GM12873 (cell line): Measurements from ENCODE around the gene U2AF2.

ENCODE experiments used
- TF ChIP-seq, protein P1 (sequence below): IDR thresholded peaks from 2 replicates; pipeline ENCODE4 v1.5.1; 2012; ENCODE audit warnings: low read depth, mild to moderate bottlenecking, moderate library complexity, low read length, control low read depth; ENCODE audit not compliant: insufficient read depth; ENCODE audit errors: missing control alignments

Gene U2AF2

GRCh38 chr19:55633861-55634260 is 21.0 kb upstream of the U2AF2 start:
- TF ChIP-seq, protein P1, sequence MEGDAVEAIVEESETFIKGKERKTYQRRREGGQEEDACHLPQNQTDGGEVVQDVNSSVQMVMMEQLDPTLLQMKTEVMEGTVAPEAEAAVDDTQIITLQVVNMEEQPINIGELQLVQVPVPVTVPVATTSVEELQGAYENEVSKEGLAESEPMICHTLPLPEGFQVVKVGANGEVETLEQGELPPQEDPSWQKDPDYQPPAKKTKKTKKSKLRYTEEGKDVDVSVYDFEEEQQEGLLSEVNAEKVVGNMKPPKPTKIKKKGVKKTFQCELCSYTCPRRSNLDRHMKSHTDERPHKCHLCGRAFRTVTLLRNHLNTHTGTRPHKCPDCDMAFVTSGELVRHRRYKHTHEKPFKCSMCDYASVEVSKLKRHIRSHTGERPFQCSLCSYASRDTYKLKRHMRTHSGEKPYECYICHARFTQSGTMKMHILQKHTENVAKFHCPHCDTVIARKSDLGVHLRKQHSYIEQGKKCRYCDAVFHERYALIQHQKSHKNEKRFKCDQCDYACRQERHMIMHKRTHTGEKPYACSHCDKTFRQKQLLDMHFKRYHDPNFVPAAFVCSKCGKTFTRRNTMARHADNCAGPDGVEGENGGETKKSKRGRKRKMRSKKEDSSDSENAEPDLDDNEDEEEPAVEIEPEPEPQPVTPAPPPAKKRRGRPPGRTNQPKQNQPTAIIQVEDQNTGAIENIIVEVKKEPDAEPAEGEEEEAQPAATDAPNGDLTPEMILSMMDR: no peak

DNA sequence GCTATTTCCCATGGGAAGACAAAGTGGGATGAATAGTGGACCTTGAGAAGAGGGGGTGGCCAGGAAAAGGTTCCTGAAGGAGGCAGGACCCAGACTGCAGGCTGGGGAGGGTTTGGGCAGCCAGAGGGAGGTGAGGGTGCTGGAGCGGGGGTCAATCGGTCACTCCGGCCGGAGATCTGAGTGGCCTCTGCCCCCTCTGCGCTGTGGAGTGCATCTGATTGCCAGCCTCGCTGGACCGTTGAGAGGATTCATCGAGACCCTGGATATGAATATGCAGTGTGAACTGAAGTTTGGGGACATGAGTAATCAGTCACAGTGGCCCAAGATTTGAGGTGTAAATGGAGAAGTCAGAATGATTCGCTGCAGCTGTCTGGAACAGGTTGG is 19.5 kb upstream of the U2AF2 start:
- TF ChIP-seq, protein P1: no peak

DNA sequence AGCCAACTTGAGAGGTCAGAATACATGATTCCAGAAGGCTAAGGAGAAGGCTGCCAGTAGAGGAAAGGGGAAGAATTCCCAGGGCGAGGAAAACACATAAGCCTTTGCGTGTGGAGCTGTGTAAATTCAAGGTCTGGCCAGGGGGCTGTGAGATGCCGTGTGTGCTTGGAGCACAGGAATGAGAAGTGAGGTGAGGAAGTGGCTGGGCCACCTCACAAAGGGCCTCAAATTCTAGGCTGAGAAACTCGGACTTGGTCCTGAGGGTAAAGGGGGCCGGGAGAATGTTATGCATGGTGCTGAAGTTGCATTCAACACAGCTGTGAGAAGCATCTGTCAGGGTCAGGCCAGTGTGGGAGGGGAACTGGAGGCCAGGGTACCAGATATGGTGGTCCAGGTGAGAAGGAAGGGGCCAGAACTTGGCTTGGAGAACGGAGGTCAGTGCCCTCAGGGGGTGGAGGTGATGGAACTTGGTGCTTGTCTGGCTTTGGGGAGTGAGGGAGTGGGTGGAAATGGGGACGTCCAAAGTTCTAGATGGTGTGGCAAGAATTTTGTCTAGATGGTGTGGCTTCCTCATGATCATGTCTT is 18.9 kb upstream of the U2AF2 start:
- TF ChIP-seq, protein P1: no peak

GRCh38 chr19:55636723-55637122 is 18.1 kb upstream of the U2AF2 start:
- TF ChIP-seq, protein P1: no peak

DNA sequence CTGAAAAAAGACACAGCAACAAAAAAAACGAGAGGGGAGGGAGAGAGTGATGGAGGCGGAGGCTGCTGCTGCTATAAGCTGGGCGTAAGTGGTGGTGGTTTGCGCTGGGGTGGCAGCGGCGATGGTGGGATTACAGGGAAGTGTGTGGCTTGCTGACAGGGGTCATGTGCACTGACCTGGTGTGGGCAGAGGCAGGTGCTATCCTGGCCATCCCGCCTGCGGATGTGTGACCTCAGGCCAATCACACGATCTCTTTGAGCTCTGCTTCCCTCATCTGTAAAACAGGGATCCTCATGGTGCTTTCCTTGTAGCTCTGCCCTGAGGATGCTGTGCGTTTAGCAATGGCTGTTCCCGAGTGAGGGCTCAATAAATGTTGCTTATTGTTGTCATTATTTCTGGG is 17.3 kb upstream of the U2AF2 start:
- TF ChIP-seq, protein P1: no peak

- TF ChIP-seq, protein P1: peak; percentile 69
Observed at GRCh38 chr19:55638864-55639359, 15.9 kb upstream of the U2AF2 start.

DNA sequence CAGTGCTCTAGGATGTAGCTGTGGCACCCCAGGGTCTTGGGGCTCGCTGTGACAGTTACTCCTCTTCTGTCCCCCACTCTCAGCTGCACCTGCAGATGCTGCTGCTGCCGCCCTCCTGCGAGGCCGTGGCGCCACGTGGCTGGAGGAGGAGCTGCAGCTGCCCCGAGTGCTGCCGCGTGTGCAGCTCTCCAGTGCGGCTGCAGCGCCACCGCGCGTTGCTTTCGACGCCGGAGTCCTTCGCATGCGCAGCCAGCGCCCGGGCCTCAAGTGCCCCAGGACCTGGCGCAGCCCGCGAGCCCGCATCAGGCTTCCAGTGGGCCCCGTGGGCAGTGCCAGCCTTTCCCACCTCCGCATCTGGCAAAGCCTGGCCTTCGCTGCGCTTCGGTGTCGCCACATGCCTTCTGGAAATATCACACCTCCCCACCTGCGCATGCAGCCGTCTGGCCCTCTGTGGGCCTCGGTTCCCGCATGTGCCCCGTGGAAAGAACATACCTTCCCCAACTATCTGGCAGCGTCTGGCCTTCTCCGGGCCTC is 14.7 kb upstream of the U2AF2 start:
- TF ChIP-seq, protein P1: peak; percentile 64
